ENCODE data around the gene HEPN1.

- no peak for TF ChIP-seq EZH2 (IDR thresholded peaks at IDR 0.05; ENCODE audit: borderline replicate concordance, low read depth, low read length, severe bottlenecking)
- TF ChIP-seq CTCF (IDR thresholded peaks at IDR 0.05; ENCODE audit: extremely low read depth in 1 of 2, insufficient read depth in 1 of 2, low read depth in 1 of 2, low read length in 2 of 2), result no peak
Measured at GRCh38 chr11:124915541-124916369, 3.3 kb upstream of the HEPN1 start.

Measured in endothelial cell of umbilical vein (primary cell).